H9 (cell line): ENCODE data around the gene RAB3A. TPM values are rescaled to one million over a fixed set of nuclear protein-coding genes. Genes with fewer than 3 reads are reported as not detected.

ENCODE experiments used
- DNase-seq: peaks from one replicate; pipeline ENCODE4 v3.0.0-alpha.2; 2017
- H2AFZ ChIP-seq: one replicate; pipeline ENCODE4 v1.6.1; 2013; ENCODE audit warnings: mild to moderate bottlenecking, low read length, control low read depth, moderate library complexity
- H2AK5ac ChIP-seq: 2 replicates; pipeline ENCODE4 v1.6.1; 2013; ENCODE audit warnings: low read length, control low read depth, mixed read lengths; ENCODE audit not compliant: insufficient read length
- H2BK120ac ChIP-seq: one replicate; pipeline ENCODE4 v1.6.1; 2013; ENCODE audit warnings: low read depth, mild to moderate bottlenecking, low read length, control low read depth, inconsistent platforms; ENCODE audit not compliant: poor library complexity, severe bottlenecking
- H2BK12ac ChIP-seq: 2 replicates; pipeline ENCODE4 v1.6.1; 2013; ENCODE audit warnings: low read length, control low read depth, mixed read lengths, low read depth; ENCODE audit not compliant: insufficient read length
- H2BK15ac ChIP-seq: 2 replicates; pipeline ENCODE4 v1.6.1; 2013; ENCODE audit warnings: low read depth, low read length, control low read depth
- H2BK20ac ChIP-seq: one replicate; pipeline ENCODE4 v1.6.1; 2013; ENCODE audit warnings: low read depth, mild to moderate bottlenecking, low read length, control low read depth, inconsistent platforms; ENCODE audit not compliant: poor library complexity, severe bottlenecking
- H2BK5ac ChIP-seq: 2 replicates; pipeline ENCODE4 v1.6.1; 2013; ENCODE audit warnings: low read length, control low read depth, mixed read lengths; ENCODE audit not compliant: insufficient read length
- H3K14ac ChIP-seq: 2 replicates; pipeline ENCODE4 v1.6.1; 2013; ENCODE audit warnings: low read length, control low read depth; ENCODE audit not compliant: insufficient read depth
- H3K18ac ChIP-seq: 2 replicates; pipeline ENCODE4 v1.6.1; 2013; ENCODE audit warnings: low read depth, mild to moderate bottlenecking, mixed read lengths, low read length, control low read depth; ENCODE audit not compliant: insufficient read length
- H3K23ac ChIP-seq: 2 replicates; pipeline ENCODE4 v1.6.1; 2013; ENCODE audit warnings: low read length, control low read depth, mixed read lengths, low read depth; ENCODE audit not compliant: insufficient read length
- H3K23me2 ChIP-seq: 2 replicates; pipeline ENCODE4 v1.6.1; 2013; ENCODE audit warnings: low read depth, mild to moderate bottlenecking, mixed read lengths, low read length, control low read depth; ENCODE audit not compliant: insufficient read length, poor library complexity, severe bottlenecking
- H3K27ac ChIP-seq: 2 replicates; pipeline ENCODE4 v1.5.1; 2013; ENCODE audit warnings: low read length, control low read depth, mixed read lengths, low read depth; ENCODE audit not compliant: insufficient read length
- H3K27me3 ChIP-seq: 2 replicates; pipeline ENCODE4 v1.6.1; 2013; ENCODE audit warnings: low read length, control low read depth, inconsistent platforms; ENCODE audit not compliant: insufficient read depth
- H3K4ac ChIP-seq: 2 replicates; pipeline ENCODE4 v1.6.1; 2013; ENCODE audit warnings: low read depth, mild to moderate bottlenecking, control low read depth, inconsistent platforms, low read length, moderate library complexity
- H3K4me1 ChIP-seq: 2 replicates; pipeline ENCODE4 v1.6.1; 2013; ENCODE audit warnings: low read length, control low read depth, inconsistent platforms; ENCODE audit not compliant: insufficient read depth
- H3K4me2 ChIP-seq: 2 replicates; pipeline ENCODE4 v1.6.1; 2013; ENCODE audit warnings: low read length, control low read depth, mixed read lengths; ENCODE audit not compliant: insufficient read length, insufficient read depth
- H3K56ac ChIP-seq: 2 replicates; pipeline ENCODE4 v1.6.1; 2013; ENCODE audit warnings: low read depth, mild to moderate bottlenecking, mixed read lengths, low read length, control low read depth; ENCODE audit not compliant: insufficient read length
- H3K79me1 ChIP-seq: 2 replicates; pipeline ENCODE4 v1.6.1; 2013; ENCODE audit warnings: low read depth, mild to moderate bottlenecking, moderate library complexity, low read length, control low read depth, inconsistent platforms; ENCODE audit not compliant: insufficient read depth, poor library complexity, severe bottlenecking
- H3K79me2 ChIP-seq: 2 replicates; pipeline ENCODE4 v1.6.1; 2013; ENCODE audit warnings: low read length, control low read depth, inconsistent platforms; ENCODE audit not compliant: insufficient read depth
- H3K9ac ChIP-seq: 2 replicates; pipeline ENCODE4 v1.6.1; 2013; ENCODE audit warnings: low read length, control low read depth, mixed read lengths; ENCODE audit not compliant: insufficient read length; ENCODE audit errors: extremely low read depth
- H3K9me3 ChIP-seq: one replicate; pipeline ENCODE4 v1.6.1; 2013; ENCODE audit warnings: low read depth, low read length, inconsistent platforms; ENCODE audit not compliant: control insufficient read depth
- H3T11ph ChIP-seq: one replicate; pipeline ENCODE4 v1.6.1; 2013; ENCODE audit warnings: mild to moderate bottlenecking, low read length, control low read depth, inconsistent platforms
- H4K20me1 ChIP-seq: one replicate; pipeline ENCODE4 v1.6.1; 2013; ENCODE audit not compliant: control insufficient read depth, insufficient read length, insufficient read depth
- H4K5ac ChIP-seq: 2 replicates; pipeline ENCODE4 v1.6.1; 2013; ENCODE audit warnings: low read depth, mild to moderate bottlenecking, mixed read lengths, low read length, control low read depth; ENCODE audit not compliant: insufficient read length
- H4K8ac ChIP-seq: replicated peaks from 2 replicates; pipeline ENCODE4 v1.6.1; 2013; ENCODE audit warnings: low read length, control low read depth, mixed read lengths, low read depth; ENCODE audit not compliant: insufficient read length
- H4K91ac ChIP-seq: 2 replicates; pipeline ENCODE4 v1.6.1; 2013; ENCODE audit warnings: low read depth, mild to moderate bottlenecking, moderate library complexity, mixed read lengths, low read length, control low read depth; ENCODE audit not compliant: insufficient read length
- H3K27ac Mint-ChIP-seq, 3 experiments: 2 replicates in 2 of 3; 3 replicates in 1 of 3; pipeline ENCODE4 v1.8.0; 2020 to 2021; ENCODE audit warnings: mixed read lengths in 3 of 3, mild to moderate bottlenecking in 1 of 3, moderate library complexity in 1 of 3
- H3K27me3 Mint-ChIP-seq: 2 replicates; pipeline ENCODE4 v1.8.0; 2021; ENCODE audit warnings: low read depth, mild to moderate bottlenecking, moderate library complexity, mixed read lengths
- H3K36me3 Mint-ChIP-seq, 3 experiments: 2 replicates in 2 of 3; 3 replicates in 1 of 3; pipeline ENCODE4 v1.8.0; 2020 to 2021; ENCODE audit warnings: low read depth in 3 of 3, mixed read lengths in 3 of 3; ENCODE audit not compliant: insufficient read depth in 1 of 3
- H3K4me1 Mint-ChIP-seq, 2 experiments: 2 replicates each; pipeline ENCODE4 v1.8.0; 2020; ENCODE audit warnings: mixed read lengths in 2 of 2
- H3K4me3 Mint-ChIP-seq, 2 experiments: 2 replicates in 1 of 2; 3 replicates in 1 of 2; pipeline ENCODE4 v1.8.0; 2020 to 2021; ENCODE audit warnings: mild to moderate bottlenecking in 2 of 2, mixed read lengths in 2 of 2, moderate library complexity in 1 of 2
- H3K9me3 Mint-ChIP-seq, 2 experiments: 2 replicates in 1 of 2; 3 replicates in 1 of 2; pipeline ENCODE4 v1.8.0; 2020; ENCODE audit warnings: mild to moderate bottlenecking in 2 of 2, mixed read lengths in 2 of 2, moderate library complexity in 1 of 2
- WGBS: extraction: QIAGEN DNeasy Blood & Tissue Kit; methylation state at CpG from one replicate; pipeline ENCODE4 v1.1.7; 2013; ENCODE audit warnings: missing lambda C conversion rate, low lambda C conversion rate, mixed read lengths; ENCODE audit not compliant: insufficient read length; ENCODE audit errors: extremely low coverage; 5-methylcytosine and 5-hydroxymethylcytosine counted together
- total RNA-seq: library from RNA; stranded (reverse); gene quantifications from 2 replicates; pipeline ENCODE4 v1.2.1, GENCODE V29; 2021
- TF ChIP-seq, protein P1 (sequence below): fragments of 200-600 bp; sonication (generic); conservative IDR thresholded peaks from 3 replicates; pipeline ENCODE4 v1.8.0; 2021; ENCODE audit warnings: antibody characterized with exemption, mild to moderate bottlenecking

Gene RAB3A
- total RNA-seq, 1 experiment from 2014 or later = 6.8 TPM

DNA sequence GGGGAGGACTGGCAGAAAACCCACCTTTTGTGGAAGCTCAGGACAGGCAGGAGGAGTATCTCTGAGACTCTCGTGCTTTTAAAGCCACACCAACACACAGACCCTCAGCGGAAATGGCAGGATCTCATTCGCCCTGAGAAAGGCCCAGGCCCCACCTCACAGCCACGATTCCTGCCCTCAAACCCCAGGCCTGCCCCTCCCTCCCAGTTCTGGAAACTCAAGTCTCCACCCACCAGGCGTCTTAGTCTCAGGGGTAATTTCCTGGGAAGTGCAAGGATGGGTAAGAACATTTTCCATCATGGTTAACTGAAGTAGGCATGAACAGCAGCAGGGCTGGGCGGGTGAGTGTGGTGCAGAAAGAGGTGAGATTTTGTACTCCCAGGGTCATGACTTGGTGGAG is 30.4 kb upstream of the RAB3A start:
- peaks cover 16% of the 10 kb centered on the region for H3K23me2 ChIP-seq
- peaks cover 37% of the 10 kb centered on the region for H3K27me3 Mint-ChIP-seq
- H3K27me3 ChIP-seq = no peaks in the 10 kb centered on the region
- no peak overlapping the region for H3K4ac ChIP-seq
- WGBS = no CpG with 5 or more reads among the region's 6 CpGs
- H3K9ac ChIP-seq = no peak overlapping the region
- H4K5ac ChIP-seq = no peak overlapping the region
- H3K23ac ChIP-seq = no peak overlapping the region
- no peak overlapping the region for H2BK120ac ChIP-seq
- no peak overlapping the region for H3K4me3 Mint-ChIP-seq
- H3T11ph ChIP-seq = no peak overlapping the region
- no peak overlapping the region for H3K56ac ChIP-seq
- TF ChIP-seq, protein P1, sequence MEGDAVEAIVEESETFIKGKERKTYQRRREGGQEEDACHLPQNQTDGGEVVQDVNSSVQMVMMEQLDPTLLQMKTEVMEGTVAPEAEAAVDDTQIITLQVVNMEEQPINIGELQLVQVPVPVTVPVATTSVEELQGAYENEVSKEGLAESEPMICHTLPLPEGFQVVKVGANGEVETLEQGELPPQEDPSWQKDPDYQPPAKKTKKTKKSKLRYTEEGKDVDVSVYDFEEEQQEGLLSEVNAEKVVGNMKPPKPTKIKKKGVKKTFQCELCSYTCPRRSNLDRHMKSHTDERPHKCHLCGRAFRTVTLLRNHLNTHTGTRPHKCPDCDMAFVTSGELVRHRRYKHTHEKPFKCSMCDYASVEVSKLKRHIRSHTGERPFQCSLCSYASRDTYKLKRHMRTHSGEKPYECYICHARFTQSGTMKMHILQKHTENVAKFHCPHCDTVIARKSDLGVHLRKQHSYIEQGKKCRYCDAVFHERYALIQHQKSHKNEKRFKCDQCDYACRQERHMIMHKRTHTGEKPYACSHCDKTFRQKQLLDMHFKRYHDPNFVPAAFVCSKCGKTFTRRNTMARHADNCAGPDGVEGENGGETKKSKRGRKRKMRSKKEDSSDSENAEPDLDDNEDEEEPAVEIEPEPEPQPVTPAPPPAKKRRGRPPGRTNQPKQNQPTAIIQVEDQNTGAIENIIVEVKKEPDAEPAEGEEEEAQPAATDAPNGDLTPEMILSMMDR = no peak
- H3K36me3 Mint-ChIP-seq = no peaks in the 10 kb centered on the region
- H3K14ac ChIP-seq = no peak overlapping the region
- H2AFZ ChIP-seq = no peak overlapping the region
- peaks cover 32 to 34% of the 10 kb centered on the region in 2 experiments for H3K4me1 Mint-ChIP-seq
- H2AK5ac ChIP-seq = no peak overlapping the region
- H4K20me1 ChIP-seq = no peaks in the 10 kb centered on the region
- H3K79me1 ChIP-seq = no peaks in the 10 kb centered on the region
- no peak overlapping the region for H2BK5ac ChIP-seq
- no peak overlapping the region for H2BK20ac ChIP-seq
- no peak overlapping the region for H2BK12ac ChIP-seq
- no peaks in the 10 kb centered on the region for H3K79me2 ChIP-seq
- H2BK15ac ChIP-seq = no peak overlapping the region
- DNase-seq = no peak
- H4K8ac ChIP-seq = no peak overlapping the region
- peaks cover 0 to 6% of the 10 kb centered on the region in 2 experiments; a peak in 2 of 5 replicates for H3K9me3 Mint-ChIP-seq
- H3K18ac ChIP-seq = no peak overlapping the region
- no peak overlapping the region for H3K27ac ChIP-seq
- H3K9me3 ChIP-seq = no peaks in the 10 kb centered on the region
- no peaks in the 10 kb centered on the region; the same call in 1 of the 2 replicates for H3K4me1 ChIP-seq
- no peak overlapping the region for H3K27ac Mint-ChIP-seq
- no peak overlapping the region for H3K4me2 ChIP-seq
- no peak overlapping the region for H4K91ac ChIP-seq
